OCI-M1 (cell line): ENCODE measurements around the gene SMYD3.
"Not testable (repeated sequence)": the region's sequence is repeated elsewhere in the genome, so short reads cannot be mapped to it uniquely, and the experiment has no call there.

Experiments used
- DNase-seq: peaks from one replicate; lab custom pipeline; 2025; lab: John Stamatoyannopoulos, UW

Gene SMYD3

DNA sequence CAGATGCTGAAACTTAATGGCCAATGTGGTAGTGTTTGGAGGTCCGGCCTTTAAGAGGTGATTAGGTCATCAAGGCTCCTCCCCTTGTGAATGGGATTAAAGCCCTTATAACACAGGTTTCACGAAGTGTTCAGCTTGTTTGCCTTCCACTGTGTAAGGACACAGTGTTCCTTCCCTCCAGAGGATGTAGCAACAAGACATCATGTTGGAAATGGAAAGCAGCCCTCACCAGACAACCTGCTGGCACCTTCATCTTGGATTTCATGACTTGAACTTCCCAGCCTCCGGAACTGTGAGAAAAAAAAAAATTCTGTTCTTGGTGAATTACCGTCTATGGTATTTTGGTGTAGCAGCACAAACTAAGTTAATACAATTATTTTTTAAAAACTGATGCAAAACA is 738.5 kb downstream of the SMYD3 start:
- no peak for DNase-seq

DNA sequence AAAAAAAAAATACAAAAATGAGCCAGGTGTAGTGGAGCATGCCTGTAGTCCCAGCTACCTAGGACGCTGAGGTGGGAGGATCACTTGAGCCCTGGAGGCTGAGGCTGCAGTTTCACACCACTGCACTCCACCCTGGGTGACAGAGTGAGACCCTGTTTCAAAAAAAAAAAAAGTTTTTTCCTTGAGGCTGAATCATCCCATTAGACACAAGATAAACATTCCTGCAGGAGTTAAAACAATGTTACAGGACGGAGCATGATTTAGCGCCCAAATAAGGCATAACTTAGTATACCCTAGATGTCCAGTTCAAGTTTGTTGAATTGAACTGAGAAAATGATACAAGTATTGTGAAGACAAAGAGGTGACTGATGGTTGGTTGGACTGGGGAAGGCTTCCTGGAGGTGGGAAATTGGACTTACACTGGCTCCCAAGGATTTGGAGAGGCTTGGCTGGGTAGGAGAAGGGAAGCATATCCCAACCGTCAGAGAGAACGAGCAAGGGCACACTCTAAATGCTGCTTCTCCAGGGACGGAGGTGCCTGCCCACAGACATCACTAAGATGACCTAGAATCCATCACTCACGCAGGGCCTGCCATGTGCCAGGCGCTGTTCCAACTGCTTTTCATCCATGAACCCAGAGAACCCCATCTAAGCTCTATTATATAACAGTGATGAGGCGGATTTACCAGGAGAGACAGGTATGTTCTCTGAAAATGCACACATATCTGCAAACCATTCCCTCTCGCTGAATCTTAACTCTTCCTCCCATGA is 741.7 kb downstream of the SMYD3 start:
- no peak for DNase-seq

DNA sequence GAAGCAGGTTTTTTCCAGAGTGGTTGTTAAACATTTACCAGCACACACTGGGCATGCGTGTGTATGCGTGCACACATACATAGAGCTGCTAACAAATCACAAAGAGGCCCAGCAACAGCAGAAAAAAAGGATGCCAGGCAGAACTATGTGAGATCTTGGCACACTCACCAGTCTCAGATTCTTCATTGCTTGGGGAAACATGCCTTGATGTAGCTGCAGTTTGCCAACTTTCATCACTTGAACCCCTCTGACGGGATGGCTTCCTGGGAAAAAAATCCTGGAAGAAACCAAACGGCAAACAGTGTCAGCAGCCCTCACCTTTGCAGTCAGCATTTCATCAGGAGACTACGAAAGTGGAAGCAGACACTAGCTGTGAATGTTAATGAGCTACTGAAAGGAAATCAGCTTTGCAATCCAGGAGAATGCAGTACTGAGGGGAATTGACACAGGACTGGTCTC is 743.2 kb downstream of the SMYD3 start:
- DNase-seq, result no peak

GRCh38 chr1:245762396-245762910 is 744.6 kb downstream of the SMYD3 start:
- DNase-seq, result no peak

- no peak for DNase-seq
These were observed 746.8 kb downstream of the SMYD3 start for GRCh38 chr1:245760301-245760700.

DNA sequence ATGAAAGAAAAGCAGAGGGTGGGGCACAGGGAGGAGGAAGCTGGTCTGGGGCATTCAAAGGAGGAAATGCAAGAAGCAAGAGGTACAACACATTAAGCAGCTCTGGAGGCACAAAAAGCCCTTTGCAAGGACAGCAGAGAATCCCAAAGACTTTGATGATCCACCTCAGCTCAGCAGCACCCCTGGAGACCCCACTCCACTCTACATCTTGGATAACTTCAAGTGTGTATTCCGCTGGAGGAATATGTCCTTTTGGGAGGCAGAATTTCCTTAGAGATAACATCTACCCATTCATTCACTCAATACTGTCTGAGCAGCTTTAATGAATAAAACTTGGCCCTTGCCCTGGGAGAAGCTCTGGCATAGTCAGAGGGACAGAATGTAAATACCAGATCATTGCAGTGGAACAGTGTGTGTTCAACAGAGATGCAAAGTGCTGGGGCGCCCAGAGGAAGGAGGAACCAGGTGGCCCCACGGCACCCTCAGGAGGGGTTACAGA is 752.6 kb downstream of the SMYD3 start:
- no peak for DNase-seq

DNA sequence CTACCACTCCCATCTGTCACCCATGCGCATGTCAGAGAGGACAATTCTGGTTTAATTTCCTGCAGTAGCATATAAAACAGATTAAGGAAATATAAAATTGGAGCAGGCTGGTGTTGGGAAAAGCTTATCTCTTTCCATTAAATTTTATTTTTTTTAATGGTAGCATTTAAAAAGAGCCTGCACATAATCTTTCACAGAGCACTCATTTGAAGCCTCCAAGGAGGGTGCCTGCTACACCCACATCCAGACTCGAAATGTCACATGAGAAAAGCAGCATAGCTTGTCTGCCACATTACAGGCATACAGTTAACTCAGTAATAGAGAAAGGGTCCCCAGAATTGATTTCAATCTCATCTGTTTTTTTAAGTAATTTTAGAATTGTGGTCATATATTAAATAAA is 753.3 kb downstream of the SMYD3 start:
- no peak for DNase-seq

DNA sequence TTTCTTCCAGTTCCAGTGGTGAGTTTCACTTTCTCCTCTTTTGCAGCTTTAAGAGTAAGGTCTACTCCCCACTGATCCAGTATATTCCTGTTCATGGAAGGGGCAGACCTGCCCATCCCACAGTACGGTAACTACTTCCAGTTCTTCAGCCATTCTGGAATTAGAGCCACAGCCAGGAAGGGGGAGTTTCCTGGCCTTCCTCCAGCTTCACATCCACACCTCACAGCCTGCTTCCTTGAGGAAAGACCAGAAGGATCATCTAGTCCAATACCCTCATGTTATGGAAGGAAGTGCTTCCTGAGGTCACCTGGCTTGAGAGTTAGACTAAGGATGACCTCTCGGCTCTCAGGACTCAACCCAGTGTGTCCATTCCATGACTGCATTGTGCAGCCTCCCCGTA is 754.5 kb downstream of the SMYD3 start:
- DNase-seq, result no peak

- no peak for DNase-seq
These were observed 755.2 kb downstream of the SMYD3 start for GRCh38 chr1:245751726-245752470.

DNA sequence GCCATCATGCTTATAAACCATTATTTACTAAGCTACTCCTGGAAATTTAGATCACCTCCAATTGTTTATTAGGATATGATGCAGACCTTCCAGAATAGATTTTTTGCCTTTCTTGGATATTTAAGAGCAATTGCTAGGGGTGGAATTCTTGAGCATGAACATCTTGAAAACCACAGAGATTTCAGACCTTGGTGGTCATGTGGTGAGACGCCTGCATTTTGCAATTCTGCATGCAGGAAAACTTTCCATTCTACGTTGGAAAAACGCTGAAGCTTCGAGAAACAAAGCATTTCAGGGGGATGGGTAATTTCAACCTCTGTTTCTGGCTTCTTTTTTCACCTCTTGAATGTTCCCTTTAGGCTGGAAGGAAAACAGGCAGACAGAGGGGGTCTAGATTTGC is 756.0 kb downstream of the SMYD3 start:
- DNase-seq, result no peak

GRCh38 chr1:245750261-245750660 is 756.8 kb downstream of the SMYD3 start:
- DNase-seq, result no peak

DNA sequence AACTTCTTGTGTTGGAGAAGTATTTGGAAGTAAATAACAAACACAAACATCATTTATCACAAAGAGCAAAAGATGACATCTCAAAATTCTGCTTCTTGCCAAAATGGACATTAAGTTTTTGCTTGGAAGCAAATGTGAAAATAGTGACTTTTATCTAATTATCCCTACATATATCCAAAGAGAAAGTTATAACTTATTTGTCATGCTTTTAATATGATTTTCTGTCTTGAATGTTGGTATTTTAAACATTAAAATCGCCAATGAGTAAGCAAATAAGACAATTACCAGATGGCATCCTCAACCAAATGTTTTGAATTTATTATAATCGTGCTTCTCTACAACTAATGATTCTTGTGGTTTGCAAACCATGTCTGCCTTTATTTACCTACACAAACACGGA is 758.0 kb downstream of the SMYD3 start:
- no peak for DNase-seq

GRCh38 chr1:245748646-245749045 is 758.4 kb downstream of the SMYD3 start:
- DNase-seq, result no peak

DNA sequence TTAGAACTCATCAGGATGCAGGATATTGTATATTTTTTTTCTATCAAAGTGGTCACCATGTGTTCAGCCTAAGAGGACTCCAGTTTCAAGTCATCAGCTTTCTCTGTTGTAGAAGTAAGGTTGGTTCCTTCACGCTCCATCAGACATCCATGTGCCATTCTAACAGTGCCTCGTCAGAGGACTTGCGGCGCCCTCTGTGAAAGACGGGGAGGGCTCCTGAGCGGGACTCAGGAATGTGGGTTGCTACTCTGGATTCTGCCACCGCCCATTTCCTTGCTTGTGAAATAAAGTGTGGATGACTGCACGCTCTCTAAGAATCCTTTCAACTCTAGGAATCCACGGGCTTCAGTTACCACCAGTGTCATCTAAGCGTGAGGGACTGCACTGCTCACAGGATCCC is 758.8 kb downstream of the SMYD3 start:
- no peak for DNase-seq

DNA sequence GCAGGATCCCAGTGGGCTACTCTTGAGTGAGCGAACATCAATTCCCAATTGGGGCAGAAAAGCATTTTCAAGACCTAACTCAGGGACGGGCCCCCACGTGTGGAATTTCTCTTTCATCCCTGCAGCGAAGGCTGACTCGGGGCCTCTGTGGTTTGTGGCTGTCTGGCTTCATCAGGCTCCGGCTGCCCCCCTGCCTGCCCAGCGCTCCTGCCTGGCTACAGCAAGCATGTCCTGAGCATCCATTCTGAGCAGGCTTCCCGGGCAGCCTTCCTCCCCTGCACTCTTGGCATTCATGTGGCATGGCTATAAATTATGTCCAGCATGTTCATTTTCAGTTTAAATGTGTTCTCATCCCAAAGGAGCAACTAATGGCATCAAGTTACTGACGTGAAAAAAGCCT is 764.2 kb downstream of the SMYD3 start:
- DNase-seq, result no peak

DNA sequence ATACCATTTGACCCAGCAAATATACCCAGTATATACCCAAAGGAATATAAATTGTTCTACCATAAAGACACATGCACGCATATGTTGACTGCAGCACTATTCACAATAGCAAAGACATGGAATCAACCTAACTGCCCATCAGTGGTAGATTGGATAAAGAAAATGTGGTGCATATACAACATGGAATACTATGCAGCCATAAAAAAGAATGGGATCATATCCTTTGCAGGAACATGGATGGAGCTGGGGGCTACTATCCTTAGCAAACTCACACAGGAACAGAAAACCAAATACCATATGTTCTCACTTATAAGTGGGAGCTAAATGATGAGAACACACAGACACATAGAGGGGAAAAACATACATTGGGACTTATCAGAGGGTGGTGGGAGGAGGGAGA is 766.7 kb downstream of the SMYD3 start:
- DNase-seq, result not testable (repeated sequence)

GRCh38 chr1:245730801-245731200 is 776.3 kb downstream of the SMYD3 start:
- no peak for DNase-seq

DNA sequence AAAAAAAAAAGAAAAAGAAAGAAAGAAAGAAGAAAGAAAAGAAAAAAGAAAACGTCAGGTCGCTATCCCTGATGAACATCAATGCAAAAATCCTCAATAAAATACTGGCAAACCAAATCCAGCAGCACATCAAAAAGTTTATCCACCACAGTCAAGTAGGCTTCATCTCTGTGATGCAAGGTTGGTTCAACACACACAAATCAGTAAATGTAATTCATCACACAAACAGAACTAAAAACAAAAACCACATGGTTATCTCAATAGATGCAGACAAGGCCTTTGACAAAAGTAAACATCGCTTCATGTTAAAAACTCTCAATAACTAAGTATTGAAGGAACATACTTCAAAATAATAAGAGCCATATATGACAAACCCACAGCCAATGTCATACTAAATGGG is 779.0 kb downstream of the SMYD3 start:
- DNase-seq, result not testable (repeated sequence)

GRCh38 chr1:245721488-245721887 is 785.6 kb downstream of the SMYD3 start:
- no peak for DNase-seq

- DNase-seq, result no peak
These were observed 788.1 kb downstream of the SMYD3 start for GRCh38 chr1:245718951-245719350.

DNA sequence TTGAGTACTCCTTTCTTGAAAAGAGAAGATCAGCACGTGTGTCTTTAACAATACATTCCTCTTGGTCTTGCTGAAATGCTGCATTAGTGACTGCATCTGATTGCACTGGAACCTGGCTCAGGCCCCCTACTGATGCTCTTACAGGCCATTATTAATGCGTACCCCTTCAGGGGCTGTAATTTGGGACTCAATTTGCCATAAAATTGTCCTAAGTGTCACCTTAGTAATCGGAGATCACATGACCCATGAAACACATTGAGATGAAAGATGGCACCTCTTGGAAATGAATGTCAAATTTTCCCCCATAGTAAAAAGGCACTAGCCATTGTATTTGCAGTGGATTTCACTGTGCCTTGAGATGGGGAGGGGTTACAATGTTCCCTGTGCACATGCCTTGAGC is 789.0 kb downstream of the SMYD3 start:
- no peak for DNase-seq

- DNase-seq, result no peak
These were observed 789.5 kb downstream of the SMYD3 start for GRCh38 chr1:245717611-245718010.

DNA sequence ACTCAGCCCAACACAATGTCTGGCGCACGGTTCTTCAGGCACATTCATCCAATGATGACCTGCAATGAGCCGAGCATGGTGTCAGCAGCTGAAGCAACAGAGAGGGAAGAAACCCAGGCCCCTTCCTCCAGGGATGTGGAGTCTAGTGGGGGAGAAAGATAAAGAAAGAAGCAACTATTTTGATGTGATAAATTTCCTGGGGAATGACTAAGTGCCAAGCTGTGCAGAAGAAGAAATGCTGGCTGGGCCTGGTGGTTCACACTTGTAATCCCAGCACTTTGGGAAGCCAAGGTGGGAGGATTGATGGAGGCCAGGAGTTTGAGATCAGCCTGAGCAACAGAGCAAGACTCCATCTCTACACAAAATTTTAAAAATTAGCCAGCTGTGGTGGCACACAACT is 790.5 kb downstream of the SMYD3 start:
- no peak for DNase-seq
